ENCODE measurements around the gene PKP1. TPM values are rescaled to one million over a fixed set of nuclear protein-coding genes. Genes with fewer than 3 reads are reported as not detected.

PKP1 gene
- total and polyA plus RNA-seq, 9 donors = 3.3 to 40.4 (median 10.5) TPM

DNA sequence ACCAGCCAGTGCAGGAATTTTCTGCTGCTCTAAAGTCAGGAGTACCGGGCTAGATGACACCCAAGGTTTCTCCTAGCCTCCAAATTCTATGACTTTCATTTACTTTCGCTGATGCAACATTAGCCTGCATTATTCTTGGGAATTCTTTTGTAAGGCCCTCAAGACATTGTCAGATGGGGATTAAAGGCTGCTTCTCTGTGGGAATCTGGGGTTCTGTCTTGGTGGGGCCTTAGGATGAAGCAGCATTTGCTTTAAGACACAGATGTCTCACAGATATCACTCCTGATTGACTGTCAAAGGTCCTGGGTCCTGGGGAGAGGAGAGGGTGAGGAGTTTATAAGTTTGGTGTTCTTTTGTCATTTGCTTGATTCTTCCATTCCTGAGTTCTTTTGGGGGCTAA is 11.6 kb downstream of the PKP1 start:
- Histone ChIP-seq H3K4me3 (ENCODE audit: low read length) (no peak overlapping the region), H3K27me3 (ENCODE audit: control insufficient read depth, insufficient read depth, low read length) (no peaks in the 10 kb centered on the region), H3K4me1 (ENCODE audit: control insufficient read depth, insufficient read depth, low read length) (peaks cover 20% of the 10 kb centered on the region), H3K9me3 (replicated peaks; ENCODE audit: control insufficient read depth, low read depth, low read length) (no peaks in the 10 kb centered on the region), H3K27ac (ENCODE audit: low read length) (no peak overlapping the region), H3K36me3 (ENCODE audit: control insufficient read depth, insufficient read depth, low read length) (peaks cover 4% of the 10 kb centered on the region)
- 60% methylated on average over 1 of the region's 2 CpGs for WGBS (ENCODE audit: insufficient coverage)
- no peak for DNase-seq

DNA sequence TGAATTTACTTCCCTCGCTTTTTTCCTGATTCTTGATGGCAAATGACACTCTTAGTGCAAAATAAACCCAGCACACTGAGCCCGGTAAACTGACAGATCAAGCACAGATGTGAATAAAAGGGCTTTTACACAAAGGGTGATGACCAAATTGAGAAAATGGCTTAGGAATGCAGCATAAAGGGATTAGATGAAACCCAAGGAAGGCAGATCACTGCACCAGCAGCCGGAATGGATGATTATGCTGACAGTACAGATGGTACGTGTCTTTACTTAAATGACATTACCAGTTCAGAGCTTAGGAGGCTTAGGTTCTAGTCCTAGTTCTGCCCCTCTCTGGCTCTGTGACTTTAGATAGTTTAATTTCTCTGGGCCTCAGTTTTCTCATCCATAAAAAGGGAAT is 12.0 kb downstream of the PKP1 start:
- DNase-seq = no peak
- H3K27ac ChIP-seq (ENCODE audit: low read length) = no peak overlapping the region
- H3K9me3 ChIP-seq (replicated peaks; ENCODE audit: control insufficient read depth, low read depth, low read length) = no peaks in the 10 kb centered on the region
- 67% methylated on average over 2 of the region's 4 CpGs for WGBS (ENCODE audit: insufficient coverage)
- H3K4me1 ChIP-seq (ENCODE audit: control insufficient read depth, insufficient read depth, low read length) = peaks cover 24% of the 10 kb centered on the region
- H3K27me3 ChIP-seq (ENCODE audit: control insufficient read depth, insufficient read depth, low read length) = no peaks in the 10 kb centered on the region
- no peak overlapping the region for H3K4me3 ChIP-seq (ENCODE audit: low read length)
- peaks cover 4% of the 10 kb centered on the region for H3K36me3 ChIP-seq (ENCODE audit: control insufficient read depth, insufficient read depth, low read length)

DNA sequence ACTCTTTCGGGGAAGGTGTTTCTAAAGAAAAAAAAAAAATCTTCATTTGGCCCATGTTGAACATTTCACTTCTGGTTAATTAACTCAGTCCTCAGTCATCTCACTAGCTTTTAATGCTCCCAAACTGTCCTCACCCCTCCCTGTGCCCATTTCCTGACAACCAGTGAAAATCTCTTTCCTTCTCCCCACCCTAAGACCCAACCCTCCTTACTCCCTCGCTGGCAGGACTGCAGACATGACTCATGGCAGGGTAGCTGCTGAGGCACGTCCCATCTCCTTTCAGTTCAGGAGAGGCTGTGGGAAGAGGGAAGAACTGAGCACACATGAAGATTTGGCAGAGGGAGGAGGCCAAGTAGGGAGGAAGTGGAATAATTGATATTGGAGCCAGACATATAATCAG is 12.6 kb downstream of the PKP1 start:
- Histone ChIP-seq H3K27ac (ENCODE audit: low read length) (no peak overlapping the region), H3K9me3 (replicated peaks; ENCODE audit: control insufficient read depth, low read depth, low read length) (no peaks in the 10 kb centered on the region), H3K4me1 (ENCODE audit: control insufficient read depth, insufficient read depth, low read length) (peaks cover 25% of the 10 kb centered on the region), H3K4me3 (ENCODE audit: low read length) (no peak overlapping the region), H3K36me3 (ENCODE audit: control insufficient read depth, insufficient read depth, low read length) (peaks cover 4% of the 10 kb centered on the region), H3K27me3 (ENCODE audit: control insufficient read depth, insufficient read depth, low read length) (no peaks in the 10 kb centered on the region)
- DNase-seq = no peak
- 27% methylated on average over 2 of the region's 3 CpGs for WGBS (ENCODE audit: insufficient coverage)

- H3K9me3 ChIP-seq (replicated peaks; ENCODE audit: control insufficient read depth, low read depth, low read length) = no peaks in the 10 kb centered on the region
- no peak for DNase-seq
- H3K27ac ChIP-seq (ENCODE audit: low read length) = no peak overlapping the region
- no peak overlapping the region for H3K4me3 ChIP-seq (ENCODE audit: low read length)
- H3K36me3 ChIP-seq (ENCODE audit: control insufficient read depth, insufficient read depth, low read length) = peaks cover 4% of the 10 kb centered on the region
- H3K4me1 ChIP-seq (ENCODE audit: control insufficient read depth, insufficient read depth, low read length) = peaks cover 28% of the 10 kb centered on the region
- peaks cover 2% of the 10 kb centered on the region for H3K27me3 ChIP-seq (ENCODE audit: control insufficient read depth, insufficient read depth, low read length)
- WGBS (ENCODE audit: insufficient coverage) = 88% methylated on average over 3 of the region's 4 CpGs
Measured at GRCh38 chr1:201296352-201296751, 13.0 kb downstream of the PKP1 start.

DNA sequence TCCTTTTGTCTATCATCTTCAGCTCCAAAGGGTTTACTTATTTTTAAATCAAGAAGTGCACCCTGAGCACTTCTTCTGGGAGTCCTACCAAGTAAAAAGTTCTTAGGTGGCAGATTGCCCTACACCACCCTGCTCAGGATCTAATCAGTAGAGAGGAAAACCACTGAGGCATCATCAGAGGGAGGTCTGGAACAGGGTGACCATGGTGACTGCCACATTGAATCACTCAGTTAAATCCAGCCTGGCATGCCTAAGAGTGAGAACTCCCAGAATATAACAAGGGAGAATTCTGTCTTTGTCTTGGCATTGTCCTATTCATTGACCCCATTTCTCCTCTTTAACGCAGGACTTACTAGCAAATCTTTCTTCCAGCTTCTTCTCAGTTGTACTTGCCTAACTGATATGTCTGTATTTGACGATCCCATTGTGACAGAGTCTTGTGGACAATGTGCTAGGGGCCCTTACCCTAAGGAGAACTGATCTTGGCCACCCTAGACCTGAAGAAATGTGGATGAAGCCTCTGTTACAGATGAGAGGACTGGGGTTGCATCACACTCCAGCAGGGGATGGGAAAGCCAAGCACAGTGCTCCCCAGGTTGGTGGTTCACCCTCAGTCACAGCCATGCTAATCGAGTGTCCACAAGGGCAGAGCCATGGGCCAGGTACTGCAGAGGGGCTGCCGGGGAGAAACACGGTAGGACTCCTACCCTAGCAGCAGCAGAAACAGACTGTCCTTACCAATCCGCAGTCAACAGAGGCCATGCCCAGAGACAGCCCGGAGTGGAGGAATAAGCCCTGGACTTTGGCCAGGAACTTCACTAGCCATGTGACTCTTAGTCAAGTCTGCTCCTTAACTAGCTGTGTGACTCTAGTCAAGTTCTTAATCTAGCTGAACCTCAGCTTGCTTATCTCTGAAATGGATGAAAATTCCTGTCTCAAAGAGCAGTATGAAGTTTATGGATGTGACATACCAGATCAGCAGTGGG is 15.4 kb downstream of the PKP1 start:
- Histone ChIP-seq H3K9me3 (replicated peaks; ENCODE audit: control insufficient read depth, low read depth, low read length) (no peaks in the 10 kb centered on the region), H3K4me1 (ENCODE audit: control insufficient read depth, insufficient read depth, low read length) (peaks cover 35% of the 10 kb centered on the region), H3K36me3 (ENCODE audit: control insufficient read depth, insufficient read depth, low read length) (peaks cover 4% of the 10 kb centered on the region), H3K27me3 (ENCODE audit: control insufficient read depth, insufficient read depth, low read length) (peaks cover 2% of the 10 kb centered on the region), H3K27ac (ENCODE audit: low read length) (no peak overlapping the region), H3K4me3 (ENCODE audit: low read length) (no peak overlapping the region)
- WGBS (ENCODE audit: insufficient coverage) = 83% methylated on average over 6 of the region's 7 CpGs
- DNase-seq = no peak

GRCh38 chr1:201299968-201300367 is 16.7 kb downstream of the PKP1 start:
- DNase-seq = no peak
- no peak overlapping the region for H3K27ac ChIP-seq (ENCODE audit: low read length)
- H3K9me3 ChIP-seq (replicated peaks; ENCODE audit: control insufficient read depth, low read depth, low read length) = no peaks in the 10 kb centered on the region
- 92% methylated on average over 4 of the region's 6 CpGs for WGBS (ENCODE audit: insufficient coverage)
- H3K36me3 ChIP-seq (ENCODE audit: control insufficient read depth, insufficient read depth, low read length) = peaks cover 4% of the 10 kb centered on the region
- peaks cover 35% of the 10 kb centered on the region for H3K4me1 ChIP-seq (ENCODE audit: control insufficient read depth, insufficient read depth, low read length)
- peaks cover 2% of the 10 kb centered on the region for H3K27me3 ChIP-seq (ENCODE audit: control insufficient read depth, insufficient read depth, low read length)
- no peak overlapping the region for H3K4me3 ChIP-seq (ENCODE audit: low read length)

DNA sequence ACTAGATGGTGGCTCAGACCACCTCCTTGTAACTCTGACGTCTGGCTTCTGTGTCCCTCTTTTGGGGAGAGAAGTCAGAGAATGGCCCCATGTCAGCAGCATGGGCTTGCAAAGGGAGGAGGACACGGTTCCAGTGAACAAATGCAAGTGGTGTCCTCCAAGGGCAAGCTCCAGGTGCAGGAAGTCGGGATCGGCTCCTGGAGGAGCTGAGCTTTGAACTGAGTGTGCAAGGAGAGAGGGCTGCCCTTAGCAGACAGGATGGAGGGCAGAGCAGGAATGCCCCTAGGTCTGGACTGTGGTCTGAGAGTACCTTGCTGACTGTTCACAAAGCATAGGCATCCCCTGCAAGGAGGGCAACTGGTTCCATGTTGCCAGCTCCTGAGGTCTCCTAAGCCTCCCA is 17.3 kb downstream of the PKP1 start:
- Histone ChIP-seq H3K9me3 (replicated peaks; ENCODE audit: control insufficient read depth, low read depth, low read length) (no peaks in the 10 kb centered on the region), H3K27me3 (ENCODE audit: control insufficient read depth, insufficient read depth, low read length) (peaks cover 2% of the 10 kb centered on the region), H3K4me1 (ENCODE audit: control insufficient read depth, insufficient read depth, low read length) (peaks cover 32% of the 10 kb centered on the region), H3K4me3 (ENCODE audit: low read length) (no peak overlapping the region), H3K27ac (ENCODE audit: low read length) (no peak overlapping the region), H3K36me3 (ENCODE audit: control insufficient read depth, insufficient read depth, low read length) (peaks cover 4% of the 10 kb centered on the region)
- no peak for DNase-seq
- 72% methylated on average over 3 of the region's 4 CpGs for WGBS (ENCODE audit: insufficient coverage)

GRCh38 chr1:201302163-201303152 is 19.2 kb downstream of the PKP1 start:
- Histone ChIP-seq H3K27me3 (ENCODE audit: control insufficient read depth, insufficient read depth, low read length) (peaks cover 2% of the 10 kb centered on the region), H3K27ac (ENCODE audit: low read length) (no peak overlapping the region), H3K4me3 (ENCODE audit: low read length) (no peak overlapping the region), H3K4me1 (ENCODE audit: control insufficient read depth, insufficient read depth, low read length) (peaks cover 34% of the 10 kb centered on the region), H3K36me3 (ENCODE audit: control insufficient read depth, insufficient read depth, low read length) (peaks cover 4% of the 10 kb centered on the region), H3K9me3 (replicated peaks; ENCODE audit: control insufficient read depth, low read depth, low read length) (no peaks in the 10 kb centered on the region)
- DNase-seq = no peak
- WGBS (ENCODE audit: insufficient coverage) = 56% methylated on average over 10 of the region's 20 CpGs

- Histone ChIP-seq H3K4me1 (ENCODE audit: control insufficient read depth, insufficient read depth, low read length) (peaks cover 51% of the 10 kb centered on the region), H3K9me3 (replicated peaks; ENCODE audit: control insufficient read depth, low read depth, low read length) (no peaks in the 10 kb centered on the region), H3K27me3 (ENCODE audit: control insufficient read depth, insufficient read depth, low read length) (peaks cover 4% of the 10 kb centered on the region), H3K36me3 (ENCODE audit: control insufficient read depth, insufficient read depth, low read length) (peaks cover under 1% of the 10 kb centered on the region), H3K4me3 (ENCODE audit: low read length) (no peak overlapping the region), H3K27ac (ENCODE audit: low read length) (no peak overlapping the region)
- WGBS (ENCODE audit: insufficient coverage) = 83% methylated on average over 1 of the region's 3 CpGs
- DNase-seq = no peak
Measured at GRCh38 chr1:201304126-201304525, 20.8 kb downstream of the PKP1 start.

DNA sequence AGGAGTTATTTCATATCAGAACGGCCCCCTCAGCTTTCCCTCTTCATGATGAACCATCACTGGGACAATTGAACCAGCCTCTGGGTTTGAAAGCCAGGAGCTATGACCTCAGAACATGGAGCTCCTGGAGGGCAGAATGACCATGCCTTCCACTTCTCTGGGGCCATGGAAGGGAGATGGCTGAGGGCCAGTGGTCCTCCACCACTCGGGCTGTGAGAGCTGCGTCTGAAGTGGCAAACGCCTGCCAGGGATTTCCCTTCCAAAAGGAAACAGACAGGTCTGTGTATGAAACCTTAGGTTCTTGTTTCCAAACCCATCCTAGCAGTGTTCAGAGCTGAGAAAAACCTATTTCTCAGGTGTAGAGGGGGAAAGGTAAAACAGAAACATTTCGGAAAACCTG is 22.5 kb downstream of the PKP1 start:
- peaks cover 7% of the 10 kb centered on the region for H3K27me3 ChIP-seq (ENCODE audit: control insufficient read depth, insufficient read depth, low read length)
- no peaks in the 10 kb centered on the region for H3K9me3 ChIP-seq (replicated peaks; ENCODE audit: control insufficient read depth, low read depth, low read length)
- H3K27ac ChIP-seq (ENCODE audit: low read length) = no peak overlapping the region
- H3K4me3 ChIP-seq (ENCODE audit: low read length) = no peak overlapping the region
- H3K4me1 ChIP-seq (ENCODE audit: control insufficient read depth, insufficient read depth, low read length) = peaks cover 58% of the 10 kb centered on the region
- no peaks in the 10 kb centered on the region for H3K36me3 ChIP-seq (ENCODE audit: control insufficient read depth, insufficient read depth, low read length)
- no peak for DNase-seq
- WGBS (ENCODE audit: insufficient coverage) = no CpG with 5 or more reads among the region's 5 CpGs

All from muscle of leg (tissue), 11 donors.